Psoas muscle (tissue), 8 donors: ENCODE data around the gene NXF3. TPM values are rescaled to one million over a fixed set of nuclear protein-coding genes. Genes with fewer than 3 reads are reported as not detected.

ENCODE experiments used
- ATAC-seq, 4 donors: fragments of 200-7000 bp; cut with Tn5 transposase; one replicate each; pipeline ENCODE4 v1.9.1; 2020; ENCODE audit warnings: moderate library complexity in 3 of 4, mild to moderate bottlenecking in 2 of 4
- DNase-seq, 2 donors: peaks; one replicate each; pipeline ENCODE4 v3.0.0-alpha.2; 2020
- H3K27ac ChIP-seq: fragments of 200-600 bp; one replicate; pipeline ENCODE4 v1.8.0; 2022
- H3K27me3 ChIP-seq, 3 donors: fragments of 200-600 bp in 1 of 3; one replicate each; pipeline versions ENCODE4 v1.6.1 to v1.8.0; 2013 to 2022; ENCODE audit warnings: low read length in 2 of 3, mild to moderate bottlenecking in 2 of 3, moderate library complexity in 1 of 3; ENCODE audit not compliant: insufficient read depth in 3 of 3
- H3K36me3 ChIP-seq, 2 donors: fragments of 200-600 bp in 1 of 2; one replicate each; pipeline versions ENCODE4 v1.6.1 to v1.8.0; 2013 to 2022; ENCODE audit warnings: low read depth in 1 of 2, mild to moderate bottlenecking in 1 of 2, moderate library complexity in 1 of 2; ENCODE audit not compliant: insufficient read depth in 1 of 2
- H3K4me1 ChIP-seq: fragments of 200-600 bp; one replicate; pipeline ENCODE4 v1.8.0; 2022
- H3K4me3 ChIP-seq: fragments of 200-600 bp; one replicate; pipeline ENCODE4 v1.8.0; 2022; ENCODE audit warnings: mild to moderate bottlenecking
- H3K9me3 ChIP-seq: fragments of 200-600 bp; one replicate; pipeline ENCODE4 v1.8.0; 2022
- CTCF ChIP-seq: fragments of 200-600 bp; IDR thresholded peaks from one replicate; pipeline ENCODE4 v1.8.0; 2022; ENCODE audit warnings: antibody characterized with exemption
- WGBS, 3 donors: extraction: QIAGEN DNeasy Blood & Tissue Kit; methylation state at CpG; one replicate each; pipeline versions ENCODE4 v1.1.6 to v1.1.7; 2013; 5-methylcytosine and 5-hydroxymethylcytosine counted together
- intact Hi-C, 2 donors: fragments of 100-400 bp; cut with DNase I; formaldehyde crosslinking; loops; one replicate each; pipeline versions ENCODE4 v1.11.0 to v1.14.2; 2022
- polyA plus RNA-seq, 3 donors: library from polyadenylated mRNA; stranded (reverse); fragments of 200-250 nt; gene quantifications; one replicate each; pipeline ENCODE4 v1.2.3, GENCODE V29; 2013
- total RNA-seq, 4 donors: library from RNA; stranded (reverse); fragmentation: NEBNext Ultra II Directional in 2 of 4; extraction: Animal tissue kit (Norgen Biotek cat#: 25700) in 2 of 4; gene quantifications; one replicate each; pipeline versions ENCODE4 v1.2.1 to v1.2.4, GENCODE V29; 2021 to 2023
- donor health status: healthy with polysubstance abuse.
- donor health status: DM: no; HTN: no; CAD: no; lungs with moderate emphysema.
- donor health status: Bipolar disorder and iron deficiency.
- donor health status: healthy.
- donor health status: DM: yes; HTN: yes; CAD: no.
- donor health status: DM: no; HTN: no; CAD: no.
- donor health status: DM: no; HTN: no; CAD: no.
- donor health status: DM: yes; HTN: yes; CAD: no.

Gene NXF3
- total and polyA plus RNA-seq, 7 donors: 0.12 to 0.32 (median 0.15) TPM; not detected in 4

DNA sequence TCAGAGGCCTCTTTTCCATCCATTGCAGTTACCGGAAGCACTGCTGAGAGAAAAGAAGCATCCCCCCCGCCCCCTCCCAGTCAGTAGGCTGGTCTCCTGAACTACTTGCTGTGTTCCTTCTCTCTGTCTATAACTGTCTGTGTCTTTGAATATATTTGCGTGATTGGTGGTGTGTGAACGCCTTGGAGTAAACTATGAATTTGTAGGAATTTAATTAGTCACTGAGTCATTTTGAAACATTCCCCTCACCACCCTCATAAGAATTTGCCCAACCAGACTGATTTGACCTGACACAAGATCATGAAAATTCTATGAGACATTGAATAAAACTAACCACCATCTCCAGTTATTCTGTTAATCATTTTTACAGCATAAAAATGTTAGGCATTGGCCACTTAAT lies 6.7 kb upstream of the NXF3 start:
- Histone ChIP-seq H3K4me3 (no peak overlapping the region), H3K27ac (no peak overlapping the region), H3K36me3 (no peaks in the 10 kb centered on the region), H3K9me3 (no peaks in the 10 kb centered on the region), H3K4me1 (no peaks in the 10 kb centered on the region), H3K27me3 (peaks cover 0 to 13% (median 2%) of the 10 kb centered on the region in 3 donors)
- ATAC-seq (no peak), DNase-seq (no peak)
- WGBS, 3 donors: 68 to 79% (median 73%) methylated on average over 4 of the region's 4 CpGs
- intact Hi-C loops: no loop called here
- TF ChIP-seq CTCF: no peak

DNA sequence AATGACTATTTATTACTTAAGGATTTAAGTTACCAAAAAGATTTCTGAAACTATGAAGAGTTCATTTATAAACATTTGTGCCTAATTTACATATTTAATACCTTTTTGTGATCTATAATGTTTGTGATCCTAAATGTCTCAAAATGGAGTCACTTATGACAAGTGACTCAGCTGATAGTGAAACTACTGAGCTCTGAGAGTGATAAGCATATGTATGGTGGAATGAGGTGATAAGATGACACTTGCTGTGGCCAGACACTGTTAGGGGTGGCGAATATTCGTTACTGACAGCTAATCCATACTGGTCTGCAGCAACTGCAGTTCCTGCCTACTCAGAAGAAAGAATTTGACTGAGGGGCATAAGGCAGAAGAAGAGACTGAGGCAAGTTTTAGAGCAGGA lies 5.5 kb upstream of the NXF3 start:
- Histone ChIP-seq H3K36me3 (no peaks in the 10 kb centered on the region), H3K4me3 (no peak overlapping the region), H3K9me3 (no peaks in the 10 kb centered on the region), H3K27ac (no peak overlapping the region), H3K4me1 (no peaks in the 10 kb centered on the region), H3K27me3 (peaks cover 0 to 13% (median 2%) of the 10 kb centered on the region in 3 donors)
- no peak for DNase-seq
- WGBS, 3 donors: 63 to 64% (median 63%) methylated on average over 2 of the region's 2 CpGs
- intact Hi-C loops: no loop called here
- no peak for TF ChIP-seq CTCF
- ATAC-seq: no peak

DNA sequence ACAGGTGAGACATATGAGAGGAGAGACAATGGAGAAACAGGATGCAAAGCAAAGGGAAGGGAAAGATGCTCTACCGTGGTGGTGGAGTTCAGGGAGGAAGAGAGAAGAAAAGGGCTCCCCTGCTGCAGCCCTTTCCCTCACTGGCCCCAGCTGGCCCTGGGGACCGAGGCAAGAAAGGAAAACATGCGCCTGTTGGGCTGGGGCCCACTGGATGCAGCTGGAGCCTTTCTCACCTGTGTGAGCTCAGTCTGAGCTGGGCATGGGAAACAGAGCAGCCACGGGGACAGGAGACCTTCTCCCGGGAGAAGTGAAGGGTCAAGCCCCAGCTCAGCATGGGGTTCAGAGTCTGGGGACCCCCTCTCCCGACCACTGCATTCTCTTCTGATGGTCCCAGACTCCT lies 11.9 kb downstream of the NXF3 start:
- no peak for ATAC-seq
- intact Hi-C loops: no loop called here
- no peaks in the 10 kb centered on the region for H3K4me1 ChIP-seq

GRCh38 chrX:103073467-103073866 lies 19.5 kb downstream of the NXF3 start:
- H3K27me3 ChIP-seq: peaks cover 0 to 4% (median 0%) of the 10 kb centered on the region in 3 donors
- DNase-seq (no peak), ATAC-seq (no peak)
- H3K36me3 ChIP-seq: no peaks in the 10 kb centered on the region
- 34 to 52% (median 46%) methylated on average over 5 of the region's 5 CpGs for WGBS, 3 donors
- H3K4me3 ChIP-seq: no peak overlapping the region
- no peaks in the 10 kb centered on the region for H3K9me3 ChIP-seq
- no peaks in the 10 kb centered on the region for H3K4me1 ChIP-seq
- H3K27ac ChIP-seq: no peak overlapping the region
- TF ChIP-seq CTCF: no peak
- intact Hi-C loops: no loop called here

More for the DNA sequence above, 11.9 kb downstream of the NXF3 start:
- Histone ChIP-seq H3K4me3 (no peak overlapping the region), H3K36me3 (no peaks in the 10 kb centered on the region), H3K9me3 (no peaks in the 10 kb centered on the region), H3K27ac (no peak overlapping the region), H3K27me3 (no peaks in the 10 kb centered on the region)
- no peak for DNase-seq
- WGBS, 3 donors: 52 to 70% methylated on average over 6 of the region's 6 CpGs; no CpG with 5 or more reads in 1 of the 3 donors
- no peak for TF ChIP-seq CTCF

DNA sequence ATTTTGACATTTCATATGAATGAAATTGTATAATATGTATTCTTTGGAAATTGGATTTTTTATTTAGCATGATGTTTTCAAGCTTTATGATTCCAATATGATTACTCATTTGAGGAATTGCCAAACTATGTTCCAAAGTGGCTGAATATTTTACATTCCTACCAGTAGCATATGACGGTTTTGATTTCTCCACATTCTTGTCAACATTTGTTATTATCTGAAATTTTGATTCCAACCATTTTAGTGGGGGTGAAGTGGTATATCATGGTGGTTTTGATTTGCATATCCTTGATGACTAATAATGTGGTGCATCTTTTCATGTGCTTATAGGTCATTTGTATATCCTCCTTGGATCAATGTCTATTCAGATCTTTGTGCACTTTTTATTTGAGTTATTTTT lies 26.3 kb downstream of the NXF3 start:
- no peaks in the 10 kb centered on the region for H3K4me1 ChIP-seq
- no peak overlapping the region for H3K27ac ChIP-seq
- TF ChIP-seq CTCF: no peak
- no peaks in the 10 kb centered on the region for H3K36me3 ChIP-seq
- H3K27me3 ChIP-seq: peaks cover 0 to 19% (median 0%) of the 10 kb centered on the region in 3 donors
- H3K9me3 ChIP-seq: no peaks in the 10 kb centered on the region
- DNase-seq (no peak), ATAC-seq (no peak)
- intact Hi-C loops: no loop called here
- no peak overlapping the region for H3K4me3 ChIP-seq
- WGBS, 3 donors: 16 to 39% (median 39%) methylated on average over 1 of the region's 1 CpG
